HepG2 (cell line): Measurements from ENCODE around the gene RNGTT. TPM values are rescaled to one million over a fixed set of nuclear protein-coding genes. Genes with fewer than 3 reads are reported as not detected.
A peak's percentile ranks its signal among the peaks of the same experiment; 100 is the strongest.

Source experiments
- ATAC-seq: fragments of 200-7000 bp; cut with Tn5 transposase; 3 replicates; pipeline ENCODE4 v1.9.1; 2020; ENCODE audit warnings: mild to moderate bottlenecking, moderate library complexity
- BruUV-seq: library from RNA; stranded (reverse); fragments of 400-500 nt; replicated peaks from 2 replicates; lab custom pipeline; 2021; lab: Mats Ljungman, UMichigan
- CTCF ChIA-PET: fragments of 300-600 bp; formaldehyde crosslinking; extraction: SDS; loops from one replicate; lab custom pipeline; 2021; ENCODE audit warnings: low total read pairs, inconsistent platforms, low intra/inter-chr PET ratio; lab: Yijun Ruan, JAX
- POLR2A ChIA-PET: fragments of 350-600 bp; sonication (Branson Sonifier 250); formaldehyde crosslinking; loops from one replicate; lab custom pipeline; 2020; ENCODE audit warnings: antibody characterized with exemption, inconsistent platforms; lab: Yijun Ruan, JAX
- DNase-seq: peaks from one replicate; pipeline ENCODE4 v3.0.0-alpha.2; 2015; ENCODE audit warnings: low spot score
- FAIRE-seq: peaks from 3 replicates; lab custom pipeline; 2011; peaks lifted over from hg19 to GRCh38; lab: Jason Lieb, UNC
- H2AFZ ChIP-seq: one replicate; pipeline ENCODE4 v1.6.1; 2011; ENCODE audit warnings: low read length, inconsistent platforms
- H3K27ac ChIP-seq: fragments of 300-600 bp; 3 replicates; pipeline ENCODE4 v1.8.0; 2011; ENCODE audit warnings: mixed run types, mild to moderate bottlenecking, mixed read lengths, low read length, inconsistent platforms; ENCODE audit not compliant: insufficient read depth; ENCODE audit errors: extremely low read length
- H3K27me3 ChIP-seq, 2 experiments: fragments of 200-600 bp in 1 of 2; 2 replicates in 1 of 2; 3 replicates in 1 of 2; pipeline versions ENCODE4 v1.6.0 to v1.8.0; 2011; ENCODE audit warnings: low read length in 2 of 2, mild to moderate bottlenecking in 2 of 2, moderate library complexity in 2 of 2, inconsistent platforms in 1 of 2; ENCODE audit not compliant: insufficient read depth in 2 of 2, control insufficient read depth in 1 of 2
- H3K36me3 ChIP-seq, 2 experiments: fragments of 200-600 bp in 1 of 2; replicated peaks in 1 of 2; 2 replicates in 1 of 2; 3 replicates in 1 of 2; pipeline versions ENCODE4 v1.5.1 to v1.8.0; 2011; ENCODE audit warnings: low read length in 2 of 2, inconsistent platforms in 1 of 2; ENCODE audit not compliant: insufficient read depth in 2 of 2, control insufficient read depth in 1 of 2
- H3K4me1 ChIP-seq: 2 replicates; pipeline ENCODE4 v1.5.1; 2012; ENCODE audit warnings: low read length, inconsistent platforms; ENCODE audit not compliant: insufficient read depth
- H3K4me2 ChIP-seq: 2 replicates; pipeline ENCODE4 v1.6.0; 2011; ENCODE audit warnings: low read depth, low read length, inconsistent platforms
- H3K4me3 ChIP-seq, 3 experiments: fragments of 200-600 bp in 1 of 3; sonication (generic), shearing (Covaris generic) in 1 of 3; replicated peaks in 1 of 3; 2 replicates each; pipeline ENCODE4 v1.5.1; 2011 to 2016; ENCODE audit warnings: low read length in 3 of 3, inconsistent platforms in 2 of 3, low read depth in 2 of 3, mild to moderate bottlenecking in 2 of 3, control low read depth in 1 of 3, mixed read lengths in 1 of 3; ENCODE audit not compliant: insufficient read depth in 1 of 3
- H3K79me2 ChIP-seq: one replicate; pipeline ENCODE4 v1.6.1; 2011; ENCODE audit warnings: low read length, inconsistent platforms; ENCODE audit not compliant: insufficient read depth
- H3K9ac ChIP-seq: 2 replicates; pipeline ENCODE4 v1.6.0; 2011; ENCODE audit warnings: mild to moderate bottlenecking, low read depth, low read length, inconsistent platforms; ENCODE audit not compliant: insufficient read depth
- H3K9me3 ChIP-seq: 2 replicates; pipeline ENCODE4 v1.5.1; 2012; ENCODE audit warnings: mild to moderate bottlenecking, low read length
- H4K20me1 ChIP-seq: 2 replicates; pipeline ENCODE4 v1.6.0; 2011; ENCODE audit warnings: inconsistent platforms, mild to moderate bottlenecking, low read length, moderate library complexity; ENCODE audit not compliant: insufficient read depth
- CEBPG ChIP-seq: IDR thresholded peaks from 2 replicates; pipeline ENCODE4 v1.6.1; 2016
- FOXK1 ChIP-seq: sonication (generic); formaldehyde crosslinking; IDR thresholded peaks from 2 replicates; pipeline ENCODE4 v1.4.0; 2020; ENCODE audit warnings: low read depth, missing genetic modification reagents, borderline replicate concordance
- LCORL ChIP-seq, 2 experiments: fragments of 450-650 bp in 1 of 2; sonication (generic) in 1 of 2; formaldehyde crosslinking in 1 of 2; IDR thresholded peaks; 2 replicates each; pipeline versions ENCODE4 v1.5.0 to v1.6.1; 2017 to 2020; ENCODE audit warnings: antibody characterized with exemption in 1 of 2, missing genetic modification reagents in 1 of 2
- NCOA2 ChIP-seq: sonication (generic); formaldehyde crosslinking; IDR thresholded peaks from 2 replicates; pipeline ENCODE4 v1.8.0; 2022; ENCODE audit warnings: inconsistent platforms
- RAD21 ChIP-seq: fragments of 450-650 bp; formaldehyde crosslinking; IDR thresholded peaks from 2 replicates; pipeline ENCODE4 v1.5.0; 2020; ENCODE audit warnings: mild to moderate bottlenecking
- SMC3 ChIP-seq: IDR thresholded peaks from 2 replicates; pipeline ENCODE4 v1.6.1; 2011; ENCODE audit warnings: low read length, improper control_type of control experiment
- STAG1 ChIP-seq: sonication (generic); formaldehyde crosslinking; IDR thresholded peaks from 2 replicates; pipeline ENCODE4 v1.4.0; 2020; ENCODE audit warnings: missing genetic modification reagents
- ZNF34 ChIP-seq: sonication (generic); formaldehyde crosslinking; IDR thresholded peaks from 2 replicates; pipeline ENCODE4 v1.4.0; 2020; ENCODE audit warnings: mild to moderate bottlenecking, missing genetic modification reagents, borderline replicate concordance
- ZNF788 ChIP-seq: sonication (generic); formaldehyde crosslinking; IDR thresholded peaks from 2 replicates; pipeline ENCODE4 v1.5.0; 2020; ENCODE audit warnings: mild to moderate bottlenecking, missing genetic modification reagents, borderline replicate concordance
- WGBS: methylation state at CpG from one replicate; pipeline ENCODE4 v1.1.6; 2017; ENCODE audit warnings: low lambda C conversion rate; 5-methylcytosine and 5-hydroxymethylcytosine counted together
- in situ Hi-C: cut with HindIII; loops from 2 replicates; pipeline ENCODE4 v1.10.0; 2017; ENCODE audit warnings: low pct_unique_long_range_greater_than_20kb; ENCODE audit not compliant: extremely low pct_ligation_motif_present
- intact Hi-C: fragments of 100-400 bp; cut with micrococcal nuclease; formaldehyde crosslinking; loops from one replicate; pipeline ENCODE4 v1.10.0; 2022; ENCODE audit not compliant: unreplicated experiment
- polyA plus RNA-seq, 8 experiments: library from polyadenylated mRNA; depleted of rRNA in 3 of 8; stranded (reverse) in 7 of 8; unstranded in 1 of 8; fragments of >200 nt; fragmentation: Illumina TruSeq in 4 of 8; extraction: Trizol in 4 of 8; gene quantifications; 2 replicates each; pipeline versions ENCODE4 v1.2.1 to v1.2.3, GENCODE V29; 2011 to 2016; ENCODE audit warnings: low read depth in 4 of 8, missing spikeins in 1 of 8, mixed read lengths in 1 of 8; ENCODE audit not compliant: insufficient read depth in 1 of 8
- total RNA-seq, 5 experiments: library from RNA; depleted of rRNA; stranded (reverse); fragments of >200 nt; fragmentation: Illumina TruSeq; extraction: Trizol; gene quantifications; 2 replicates each; pipeline ENCODE4 v1.2.3, GENCODE V29; 2016; ENCODE audit warnings: low read depth in 1 of 5
- TF ChIP-seq, protein P1 (sequence below): sonication (generic); formaldehyde crosslinking; IDR thresholded peaks from 2 replicates; pipeline ENCODE4 v1.5.0; 2020; ENCODE audit warnings: mild to moderate bottlenecking, missing genetic modification reagents, moderate library complexity
- TF ChIP-seq, protein P2 (sequence below): sonication (generic); formaldehyde crosslinking; IDR thresholded peaks from 2 replicates; pipeline ENCODE4 v1.8.0; 2022; ENCODE audit warnings: mild to moderate bottlenecking, missing genetic modification reagents, borderline replicate concordance
- TF ChIP-seq, protein P3 (sequence below), 2 experiments: sonication (generic) in 1 of 2; formaldehyde crosslinking in 1 of 2; IDR thresholded peaks; 2 replicates each; pipeline versions ENCODE4 v1.4.0 to v1.6.1; 2018 to 2020; ENCODE audit warnings: missing genetic modification reagents in 2 of 2, borderline replicate concordance in 1 of 2, low read depth in 1 of 2, mild to moderate bottlenecking in 1 of 2, missing biosample characterization in 1 of 2

Gene RNGTT
- total and polyA plus RNA-seq, 2 of the 13 experiments (the other 11 are each of a cell fraction or from before 2014, with no cell fraction given) = 6.0 to 22.6 TPM

DNA sequence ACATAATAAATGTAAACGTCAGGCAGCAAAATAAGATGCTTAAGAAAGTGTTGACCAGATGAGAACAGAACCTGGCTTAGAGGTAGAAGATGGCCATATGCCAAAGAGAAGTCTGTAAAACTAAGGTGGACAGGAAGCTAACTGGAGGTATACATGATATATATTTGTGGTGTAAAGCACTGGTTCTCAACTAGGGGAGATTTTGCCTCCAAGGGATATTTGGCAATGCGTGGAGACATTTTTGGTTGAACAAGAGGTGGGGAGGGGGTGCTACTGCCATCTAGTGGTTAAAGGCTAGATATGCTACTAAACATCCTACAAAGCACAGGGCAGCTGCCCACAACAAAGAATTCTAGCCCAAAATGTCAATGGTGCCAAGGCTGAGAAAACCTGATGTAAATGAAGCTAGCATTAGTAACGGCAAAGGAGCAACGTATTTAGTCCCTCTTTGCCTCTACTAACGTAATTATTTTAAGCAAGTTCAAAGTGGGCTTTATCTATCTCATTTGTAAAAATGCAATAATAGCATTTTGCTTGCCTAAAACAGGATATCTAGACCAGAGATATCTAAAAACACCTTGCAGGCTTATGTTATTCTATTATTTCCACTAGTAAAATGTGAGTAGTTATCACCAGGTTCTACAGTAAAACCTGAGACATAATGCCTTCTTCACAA, 182.6 kb downstream of the RNGTT start:
- in situ Hi-C loops (no loop called here), intact Hi-C loops (loop anchor here (2.0 to 10.0 kb wide), 2 partner anchors 90 to 846 kb away; no protein-coding TSS in a partner anchor)
- WGBS = 42% methylated on average over 5 of the region's 5 CpGs
- no peaks in the 10 kb centered on the region for H3K36me3 ChIP-seq
- H3K4me1 ChIP-seq = no peaks in the 10 kb centered on the region
- peak; percentile 60 for DNase-seq
- FAIRE-seq = peak; percentile 82
- H3K27ac ChIP-seq = no peak overlapping the region
- no peaks in the 10 kb centered on the region for H3K27me3 ChIP-seq
- no peak overlapping the region for H3K9ac ChIP-seq
- BruUV-seq = no TSS peak
- ChIA-PET POLR2A (no interaction called here), CTCF (interaction anchor here (1.1 to 1.9 kb wide), 2 partner anchors 90 to 851 kb away, joined by 4 to 7 read pairs; no protein-coding TSS in a partner anchor)
- no peak overlapping the region for H2AFZ ChIP-seq
- peak; percentile 86 for ATAC-seq
- H3K9me3 ChIP-seq = no peaks in the 10 kb centered on the region
- H3K79me2 ChIP-seq = no peaks in the 10 kb centered on the region
- TF ChIP-seq ZNF34 (no peak), NCOA2 (CRISPR knock-in tag) (0 out of 2 replicates have a peak, but pooled peaks have one; percentile 15), STAG1 (CRISPR knock-in tag) (peak; percentile 77), ZNF788 (CRISPR knock-in tag) (no peak), RAD21 (CRISPR knock-in tag) (peak; percentile 76), LCORL (IDR thresholded peaks at IDR 0.05) (no peak), LCORL (CRISPR knock-in tag; IDR thresholded peaks at IDR 0.05) (no peak), SMC3 (peak; percentile 86), FOXK1 (CRISPR knock-in tag) (0 out of 2 replicates have a peak, but pooled peaks have one; percentile 25), CEBPG (CRISPR knock-in tag) (peak; percentile 44; the same call in 1 of the 2 replicates)
- TF ChIP-seq, protein P1, sequence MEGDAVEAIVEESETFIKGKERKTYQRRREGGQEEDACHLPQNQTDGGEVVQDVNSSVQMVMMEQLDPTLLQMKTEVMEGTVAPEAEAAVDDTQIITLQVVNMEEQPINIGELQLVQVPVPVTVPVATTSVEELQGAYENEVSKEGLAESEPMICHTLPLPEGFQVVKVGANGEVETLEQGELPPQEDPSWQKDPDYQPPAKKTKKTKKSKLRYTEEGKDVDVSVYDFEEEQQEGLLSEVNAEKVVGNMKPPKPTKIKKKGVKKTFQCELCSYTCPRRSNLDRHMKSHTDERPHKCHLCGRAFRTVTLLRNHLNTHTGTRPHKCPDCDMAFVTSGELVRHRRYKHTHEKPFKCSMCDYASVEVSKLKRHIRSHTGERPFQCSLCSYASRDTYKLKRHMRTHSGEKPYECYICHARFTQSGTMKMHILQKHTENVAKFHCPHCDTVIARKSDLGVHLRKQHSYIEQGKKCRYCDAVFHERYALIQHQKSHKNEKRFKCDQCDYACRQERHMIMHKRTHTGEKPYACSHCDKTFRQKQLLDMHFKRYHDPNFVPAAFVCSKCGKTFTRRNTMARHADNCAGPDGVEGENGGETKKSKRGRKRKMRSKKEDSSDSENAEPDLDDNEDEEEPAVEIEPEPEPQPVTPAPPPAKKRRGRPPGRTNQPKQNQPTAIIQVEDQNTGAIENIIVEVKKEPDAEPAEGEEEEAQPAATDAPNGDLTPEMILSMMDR = peak; percentile 81
- TF ChIP-seq, protein P2, sequence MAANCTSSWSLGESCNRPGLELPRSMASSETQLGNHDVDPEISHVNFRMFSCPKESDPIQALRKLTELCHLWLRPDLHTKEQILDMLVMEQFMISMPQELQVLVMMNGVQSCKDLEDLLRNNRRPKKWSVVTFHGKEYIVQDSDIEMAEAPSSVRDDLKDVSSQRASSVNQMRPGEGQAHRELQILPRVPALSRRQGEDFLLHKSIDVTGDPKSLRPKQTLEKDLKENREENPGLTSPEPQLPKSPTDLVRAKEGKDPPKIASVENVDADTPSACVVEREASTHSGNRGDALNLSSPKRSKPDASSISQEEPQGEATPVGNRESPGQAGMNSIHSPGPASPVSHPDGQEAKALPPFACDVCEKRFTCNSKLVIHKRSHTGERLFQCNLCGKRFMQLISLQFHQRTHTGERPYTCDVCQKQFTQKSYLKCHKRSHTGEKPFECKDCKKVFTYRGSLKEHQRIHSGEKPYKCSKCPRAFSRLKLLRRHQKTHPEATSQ = 0 out of 2 replicates have a peak, but pooled peaks have one; percentile 36
- TF ChIP-seq, protein P3, sequence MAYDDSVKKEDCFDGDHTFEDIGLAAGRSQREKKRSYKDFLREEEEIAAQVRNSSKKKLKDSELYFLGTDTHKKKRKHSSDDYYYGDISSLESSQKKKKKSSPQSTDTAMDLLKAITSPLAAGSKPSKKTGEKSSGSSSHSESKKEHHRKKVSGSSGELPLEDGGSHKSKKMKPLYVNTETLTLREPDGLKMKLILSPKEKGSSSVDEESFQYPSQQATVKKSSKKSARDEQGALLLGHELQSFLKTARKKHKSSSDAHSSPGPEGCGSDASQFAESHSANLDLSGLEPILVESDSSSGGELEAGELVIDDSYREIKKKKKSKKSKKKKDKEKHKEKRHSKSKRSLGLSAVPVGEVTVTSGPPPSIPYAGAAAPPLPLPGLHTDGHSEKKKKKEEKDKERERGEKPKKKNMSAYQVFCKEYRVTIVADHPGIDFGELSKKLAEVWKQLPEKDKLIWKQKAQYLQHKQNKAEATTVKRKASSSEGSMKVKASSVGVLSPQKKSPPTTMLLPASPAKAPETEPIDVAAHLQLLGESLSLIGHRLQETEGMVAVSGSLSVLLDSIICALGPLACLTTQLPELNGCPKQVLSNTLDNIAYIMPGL (CRISPR knock-in tag; IDR thresholded peaks at IDR 0.05; ENCODE audit: borderline replicate concordance in 1 of 2, low read depth in 1 of 2) = 0 out of 4 replicates have a peak, but pooled peaks of 1 of the 2 experiments have one; percentile 19
- no peak overlapping the region for H3K4me3 ChIP-seq
- H3K4me2 ChIP-seq = no peak overlapping the region
- no peaks in the 10 kb centered on the region for H4K20me1 ChIP-seq
